Neural cell (in vitro differentiated cells): ENCODE measurements around the gene MXI1. TPM values are rescaled to one million over a fixed set of nuclear protein-coding genes. Genes with fewer than 3 reads are reported as not detected.
A peak's percentile ranks its signal among the peaks of the same experiment; 100 is the strongest.

Source experiments
- H2AFZ ChIP-seq: fragments of 200-600, 300-800 bp; sonication (generic), shearing (Covaris generic); 2 replicates; pipeline ENCODE4 v1.6.0; 2014; ENCODE audit warnings: low read depth, mild to moderate bottlenecking, antibody characterized with exemption, low read length, moderate library complexity
- H3F3A ChIP-seq: fragments of 200-600 bp; shearing (Covaris generic); 2 replicates; pipeline ENCODE4 v1.6.1; 2016; ENCODE audit warnings: mild to moderate bottlenecking, moderate library complexity, mixed read lengths, antibody characterized with exemption, low read length; ENCODE audit not compliant: insufficient read depth, poor library complexity, severe bottlenecking
- H3K27ac ChIP-seq: fragments of 200-600, 300-800 bp; sonication (generic), shearing (Covaris generic); 2 replicates; pipeline ENCODE4 v1.5.1; 2014; ENCODE audit warnings: mild to moderate bottlenecking, low read length, moderate library complexity
- H3K27me3 ChIP-seq: fragments of 300-800, 200-600 bp; sonication (generic), shearing (Covaris generic); 2 replicates; pipeline ENCODE4 v1.6.0; 2014; ENCODE audit warnings: mild to moderate bottlenecking, low read depth, low read length, moderate library complexity; ENCODE audit not compliant: insufficient read depth
- H3K36me3 ChIP-seq: fragments of 300-800, 200-600 bp; sonication (generic), shearing (Covaris generic); 2 replicates; pipeline ENCODE4 v1.5.1; 2014; ENCODE audit warnings: mild to moderate bottlenecking, antibody characterized with exemption, low read length, moderate library complexity; ENCODE audit not compliant: insufficient read depth
- H3K4me2 ChIP-seq: fragments of 300-800, 200-600 bp; sonication (generic), shearing (Covaris generic); 2 replicates; pipeline ENCODE4 v1.6.0; 2014; ENCODE audit warnings: mild to moderate bottlenecking, low read length
- H3K4me3 ChIP-seq: fragments of 300-800, 200-600 bp; sonication (generic), shearing (Covaris generic); 2 replicates; pipeline ENCODE4 v1.5.1; 2014; ENCODE audit warnings: mild to moderate bottlenecking, low read length, moderate library complexity
- H3K79me2 ChIP-seq: fragments of 200-600 bp; shearing (Covaris generic); replicated peaks from 2 replicates; pipeline ENCODE4 v1.6.0; 2014; ENCODE audit warnings: mild to moderate bottlenecking, low read length, moderate library complexity; ENCODE audit not compliant: insufficient read depth
- H3K9ac ChIP-seq: fragments of 300-800, 200-600 bp; sonication (generic), shearing (Covaris generic); 2 replicates; pipeline ENCODE4 v1.6.1; 2016; ENCODE audit warnings: mild to moderate bottlenecking, low read length, mixed read lengths
- H3K9me2 ChIP-seq: fragments of 200-600 bp; shearing (Covaris generic); 2 replicates; pipeline ENCODE4 v1.6.1; 2016; ENCODE audit warnings: mild to moderate bottlenecking, low read length, mixed read lengths; ENCODE audit not compliant: insufficient read depth
- H3K9me3 ChIP-seq: fragments of 200-600, 300-800 bp; sonication (generic), shearing (Covaris generic); 2 replicates; pipeline ENCODE4 v1.6.1; 2016; ENCODE audit warnings: mild to moderate bottlenecking, mixed run types, low read length, moderate library complexity, mixed read lengths
- H4K20me1 ChIP-seq: fragments of 200-600 bp; shearing (Covaris generic); 2 replicates; pipeline ENCODE4 v1.6.1; 2016; ENCODE audit warnings: mild to moderate bottlenecking, mixed run types; ENCODE audit not compliant: insufficient read depth
- EP300 ChIP-seq: fragments of 450-650 bp; conservative IDR thresholded peaks from 2 replicates; pipeline ENCODE4 v1.6.1; 2014; ENCODE audit warnings: antibody characterized with exemption, mild to moderate bottlenecking, moderate library complexity; ENCODE audit not compliant: poor library complexity, severe bottlenecking
- EZH2 ChIP-seq: fragments of 200-600, 300-800 bp; shearing (Covaris generic), sonication (generic); IDR thresholded peaks from 2 replicates; pipeline ENCODE4 v1.6.1; 2014; ENCODE audit warnings: antibody characterized with exemption, low read length, borderline replicate concordance, mild to moderate bottlenecking; ENCODE audit not compliant: insufficient read depth, poor library complexity, severe bottlenecking
- MXI1 ChIP-seq: fragments of 450-650 bp; conservative IDR thresholded peaks from 2 replicates; pipeline ENCODE4 v1.6.1; 2014; ENCODE audit warnings: antibody characterized with exemption, mild to moderate bottlenecking; ENCODE audit not compliant: poor library complexity, severe bottlenecking
- POLR2AphosphoS5 ChIP-seq: IDR thresholded peaks from 2 replicates; pipeline ENCODE4 v1.6.1; 2012
- RAD21 ChIP-seq: fragments of 450-650 bp; conservative IDR thresholded peaks from 2 replicates; pipeline ENCODE4 v1.6.1; 2014; ENCODE audit warnings: antibody characterized with exemption, mild to moderate bottlenecking, moderate library complexity
- SMC3 ChIP-seq: fragments of 450-650 bp; conservative IDR thresholded peaks from 2 replicates; pipeline ENCODE4 v1.6.1; 2014; ENCODE audit warnings: antibody characterized with exemption, mild to moderate bottlenecking, moderate library complexity; ENCODE audit not compliant: poor library complexity
- TAF1 ChIP-seq: IDR thresholded peaks from 2 replicates; pipeline ENCODE4 v1.6.1; 2012; ENCODE audit warnings: low read depth
- polyA plus RNA-seq: library from polyadenylated mRNA; depleted of rRNA; stranded (reverse); fragments of >200 nt; gene quantifications from 2 replicates; pipeline ENCODE4 v1.2.3, GENCODE V29; 2014
- TF ChIP-seq, protein P1 (sequence below): IDR thresholded peaks from 2 replicates; pipeline ENCODE4 v1.6.1; 2012; ENCODE audit warnings: borderline replicate concordance
- TF ChIP-seq, protein P2 (sequence below): fragments of 450-650 bp; IDR thresholded peaks from 2 replicates; pipeline ENCODE4 v1.5.1; 2014; ENCODE audit warnings: antibody characterized with exemption, mild to moderate bottlenecking, moderate library complexity; ENCODE audit not compliant: poor library complexity, severe bottlenecking

Gene MXI1
- polyA plus RNA-seq, 1 donor from 2014 or later: 69.5 TPM

GRCh38 chr10:110210674-110211464, 3.5 kb downstream of the MXI1 start:
- H3K27ac ChIP-seq: peak overlapping the region; percentile 96
- H3K4me2 ChIP-seq: peak overlapping the region; percentile 63
- peaks cover 7% of the 10 kb centered on the region for H4K20me1 ChIP-seq
- peaks cover 65% of the 10 kb centered on the region for H3K79me2 ChIP-seq
- no peaks in the 10 kb centered on the region for H3K36me3 ChIP-seq
- peak overlapping the region; percentile 29 for H2AFZ ChIP-seq
- no peaks in the 10 kb centered on the region for H3K9me2 ChIP-seq
- H3K9me3 ChIP-seq: no peaks in the 10 kb centered on the region
- TF ChIP-seq SMC3 (peak; percentile 3), RAD21 (peak; percentile 34), MXI1 (peak; percentile 100), POLR2AphosphoS5 (peak; percentile 93), EZH2 (no peak), EP300 (peak; percentile 44), TAF1 (peak; percentile 66)
- TF ChIP-seq, protein P1, sequence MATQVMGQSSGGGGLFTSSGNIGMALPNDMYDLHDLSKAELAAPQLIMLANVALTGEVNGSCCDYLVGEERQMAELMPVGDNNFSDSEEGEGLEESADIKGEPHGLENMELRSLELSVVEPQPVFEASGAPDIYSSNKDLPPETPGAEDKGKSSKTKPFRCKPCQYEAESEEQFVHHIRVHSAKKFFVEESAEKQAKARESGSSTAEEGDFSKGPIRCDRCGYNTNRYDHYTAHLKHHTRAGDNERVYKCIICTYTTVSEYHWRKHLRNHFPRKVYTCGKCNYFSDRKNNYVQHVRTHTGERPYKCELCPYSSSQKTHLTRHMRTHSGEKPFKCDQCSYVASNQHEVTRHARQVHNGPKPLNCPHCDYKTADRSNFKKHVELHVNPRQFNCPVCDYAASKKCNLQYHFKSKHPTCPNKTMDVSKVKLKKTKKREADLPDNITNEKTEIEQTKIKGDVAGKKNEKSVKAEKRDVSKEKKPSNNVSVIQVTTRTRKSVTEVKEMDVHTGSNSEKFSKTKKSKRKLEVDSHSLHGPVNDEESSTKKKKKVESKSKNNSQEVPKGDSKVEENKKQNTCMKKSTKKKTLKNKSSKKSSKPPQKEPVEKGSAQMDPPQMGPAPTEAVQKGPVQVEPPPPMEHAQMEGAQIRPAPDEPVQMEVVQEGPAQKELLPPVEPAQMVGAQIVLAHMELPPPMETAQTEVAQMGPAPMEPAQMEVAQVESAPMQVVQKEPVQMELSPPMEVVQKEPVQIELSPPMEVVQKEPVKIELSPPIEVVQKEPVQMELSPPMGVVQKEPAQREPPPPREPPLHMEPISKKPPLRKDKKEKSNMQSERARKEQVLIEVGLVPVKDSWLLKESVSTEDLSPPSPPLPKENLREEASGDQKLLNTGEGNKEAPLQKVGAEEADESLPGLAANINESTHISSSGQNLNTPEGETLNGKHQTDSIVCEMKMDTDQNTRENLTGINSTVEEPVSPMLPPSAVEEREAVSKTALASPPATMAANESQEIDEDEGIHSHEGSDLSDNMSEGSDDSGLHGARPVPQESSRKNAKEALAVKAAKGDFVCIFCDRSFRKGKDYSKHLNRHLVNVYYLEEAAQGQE: peak; percentile 81
- TF ChIP-seq, protein P2, sequence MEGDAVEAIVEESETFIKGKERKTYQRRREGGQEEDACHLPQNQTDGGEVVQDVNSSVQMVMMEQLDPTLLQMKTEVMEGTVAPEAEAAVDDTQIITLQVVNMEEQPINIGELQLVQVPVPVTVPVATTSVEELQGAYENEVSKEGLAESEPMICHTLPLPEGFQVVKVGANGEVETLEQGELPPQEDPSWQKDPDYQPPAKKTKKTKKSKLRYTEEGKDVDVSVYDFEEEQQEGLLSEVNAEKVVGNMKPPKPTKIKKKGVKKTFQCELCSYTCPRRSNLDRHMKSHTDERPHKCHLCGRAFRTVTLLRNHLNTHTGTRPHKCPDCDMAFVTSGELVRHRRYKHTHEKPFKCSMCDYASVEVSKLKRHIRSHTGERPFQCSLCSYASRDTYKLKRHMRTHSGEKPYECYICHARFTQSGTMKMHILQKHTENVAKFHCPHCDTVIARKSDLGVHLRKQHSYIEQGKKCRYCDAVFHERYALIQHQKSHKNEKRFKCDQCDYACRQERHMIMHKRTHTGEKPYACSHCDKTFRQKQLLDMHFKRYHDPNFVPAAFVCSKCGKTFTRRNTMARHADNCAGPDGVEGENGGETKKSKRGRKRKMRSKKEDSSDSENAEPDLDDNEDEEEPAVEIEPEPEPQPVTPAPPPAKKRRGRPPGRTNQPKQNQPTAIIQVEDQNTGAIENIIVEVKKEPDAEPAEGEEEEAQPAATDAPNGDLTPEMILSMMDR: no peak
- peak overlapping the region; percentile 99 for H3K9ac ChIP-seq
- H3K27me3 ChIP-seq: no peaks in the 10 kb centered on the region
- H3F3A ChIP-seq: no peaks in the 10 kb centered on the region
- peak overlapping the region; percentile 80 for H3K4me3 ChIP-seq

DNA sequence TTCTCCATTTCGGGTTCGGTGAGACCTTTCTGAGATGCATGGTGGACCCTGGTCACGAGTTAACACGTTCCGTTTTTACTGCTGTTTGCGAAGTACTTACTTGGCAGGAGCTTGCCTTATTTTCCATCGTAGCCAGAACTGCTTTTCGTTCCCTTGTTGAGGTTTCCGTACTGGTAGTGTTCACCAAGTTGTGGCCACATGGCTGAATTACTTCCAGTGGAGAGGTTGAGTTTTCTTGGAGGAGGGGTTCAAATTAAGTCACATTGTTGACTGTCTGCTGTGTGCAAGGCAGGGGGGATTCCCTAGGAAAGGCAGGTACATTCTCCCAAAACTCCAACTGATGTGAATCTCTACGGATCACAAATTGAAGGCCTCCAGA, 4.0 kb downstream of the MXI1 start:
- peak overlapping the region; percentile 96 for H3K27ac ChIP-seq
- H3K4me2 ChIP-seq: peak overlapping the region; percentile 32
- TF ChIP-seq TAF1 (no peak), EZH2 (no peak), MXI1 (no peak), EP300 (no peak), SMC3 (no peak), RAD21 (no peak), POLR2AphosphoS5 (no peak)
- TF ChIP-seq, protein P2: no peak
- TF ChIP-seq, protein P1: no peak
- H3K27me3 ChIP-seq: no peaks in the 10 kb centered on the region
- peak overlapping the region; percentile 80 for H3K4me3 ChIP-seq
- H4K20me1 ChIP-seq: peaks cover 7% of the 10 kb centered on the region
- peaks cover 71% of the 10 kb centered on the region for H3K79me2 ChIP-seq
- peak overlapping the region; percentile 34 for H3K9ac ChIP-seq
- H3K9me2 ChIP-seq: no peaks in the 10 kb centered on the region
- H2AFZ ChIP-seq: no peak overlapping the region
- no peaks in the 10 kb centered on the region for H3F3A ChIP-seq
- H3K36me3 ChIP-seq: no peaks in the 10 kb centered on the region
- H3K9me3 ChIP-seq: no peaks in the 10 kb centered on the region
